Pancreas (tissue), 10 donors: ENCODE results near the gene RAD51B. TPM values are rescaled to one million over a fixed set of nuclear protein-coding genes. Genes with fewer than 3 reads are reported as not detected.

Experiments used
- ATAC-seq, 4 donors: fragments of 200-7000 bp; cut with Tn5 transposase; one replicate each; pipeline versions ENCODE4 v1.8.0 to v1.9.1; 2020; ENCODE audit warnings: mild to moderate bottlenecking in 4 of 4, moderate library complexity in 4 of 4
- DNase-seq, 6 donors: peaks; one replicate each; pipeline ENCODE4 v3.0.0-alpha.2; 2020
- FAIRE-seq: peaks from 2 replicates; lab custom pipeline; 2012; peaks lifted over from hg19 to GRCh38; lab: Jason Lieb, UNC
- H3K27ac ChIP-seq, 4 donors: fragments of 200-600 bp; sonication (generic); 1 replicate in 3 of 4; 2 replicates in 1 of 4; pipeline versions ENCODE4 v1.5.0 to v1.8.0; 2020
- H3K27me3 ChIP-seq, 4 donors: fragments of 200-600 bp; one replicate each; pipeline ENCODE4 v1.8.0; 2021
- H3K36me3 ChIP-seq, 3 donors: fragments of 200-600 bp; sonication (generic) in 1 of 3; one replicate each; pipeline versions ENCODE4 v1.5.0 to v1.8.0; 2020 to 2021
- H3K4me1 ChIP-seq, 3 donors: fragments of 200-600 bp; one replicate each; pipeline ENCODE4 v1.8.0; 2021
- H3K4me3 ChIP-seq, 4 donors: fragments of 200-600 bp; sonication (generic) in 2 of 4; one replicate each; pipeline versions ENCODE4 v1.5.0 to v1.8.0; 2020 to 2021
- H3K9me3 ChIP-seq, 4 donors: fragments of 200-600 bp; one replicate each; pipeline ENCODE4 v1.8.0; 2021
- CTCF ChIP-seq, 4 donors: fragments of 200-600 bp; sonication (generic) in 3 of 4; IDR thresholded peaks; one replicate each; pipeline versions ENCODE4 v1.5.0 to v1.8.0; 2021; ENCODE audit warnings: antibody characterized with exemption in 4 of 4
- WGBS, 2 donors: extraction: QIAGEN DNeasy Blood & Tissue Kit; methylation state at CpG; one replicate each; pipeline ENCODE4 v1.1.7; 2013; 5-methylcytosine and 5-hydroxymethylcytosine counted together
- intact Hi-C, 3 donors: fragments of 100-400 bp; cut with DNase I; formaldehyde crosslinking; loops; one replicate each; pipeline versions ENCODE4 v1.11.1 to v1.14.2; 2022
- polyA plus RNA-seq, 2 donors: library from polyadenylated mRNA; stranded (reverse); fragments of 200-250 nt; gene quantifications; one replicate each; pipeline ENCODE4 v1.2.3, GENCODE V29; 2013
- total RNA-seq, 6 donors: library from RNA; stranded (reverse); fragmentation: NEBNext Ultra II Directional in 4 of 6; extraction: Animal tissue kit (Norgen Biotek cat#: 25700) in 4 of 6; gene quantifications; one replicate each; pipeline versions ENCODE4 v1.2.1 to v1.2.4, GENCODE V29; 2021 to 2023
- donor health status: healthy with polysubstance abuse.
- donor health status: DM: no; HTN: no; CAD: no; lungs with moderate emphysema.
- donor health status: DM: no; HTN: no; CAD: no.
- donor health status: control.
- donor health status: control.
- donor health status: Bipolar disorder and iron deficiency.
- donor health status: DM: yes; HTN: yes; CAD: no.
- donor health status: DM: no; HTN: no; CAD: no.
- donor health status: DM: no; HTN: no; CAD: no.
- donor health status: DM: yes; HTN: yes; CAD: no.

The RAD51B gene
- total and polyA plus RNA-seq, 8 donors = 1.1 to 17.3 (median 5.8) TPM

- H3K9me3 ChIP-seq = no peaks in the 10 kb centered on the region
- no peaks in the 10 kb centered on the region for H3K36me3 ChIP-seq
- no peak overlapping the region for H3K27ac ChIP-seq
- WGBS, 2 donors = 94 to 98% methylated on average over 8 of the region's 8 CpGs
- intact Hi-C loops = no loop called here
- H3K4me1 ChIP-seq = peaks cover 7 to 17% (median 14%) of the 10 kb centered on the region in 3 donors
- DNase-seq (peak in 2 of 6 donors; percentile 9 to 10), FAIRE-seq (no peak), ATAC-seq (no peak)
- H3K4me3 ChIP-seq = no peak overlapping the region
- no peak for TF ChIP-seq CTCF (IDR thresholded peaks at IDR 0.05)
- H3K27me3 ChIP-seq = no peaks in the 10 kb centered on the region
These were observed 836.9 kb downstream of the RAD51B start for GRCh38 chr14:68656452-68656851.

- Histone ChIP-seq H3K27ac (no peak overlapping the region), H3K4me1 (peaks cover 7 to 17% (median 14%) of the 10 kb centered on the region in 3 donors), H3K36me3 (no peaks in the 10 kb centered on the region), H3K27me3 (no peaks in the 10 kb centered on the region), H3K4me3 (no peak overlapping the region), H3K9me3 (no peaks in the 10 kb centered on the region)
- WGBS, 2 donors = 95 to 96% methylated on average over 4 of the region's 4 CpGs
- ATAC-seq (no peak), DNase-seq (peak in 2 of 6 donors; percentile 7 to 9), FAIRE-seq (no peak)
- intact Hi-C loops = no loop called here
- TF ChIP-seq CTCF (IDR thresholded peaks at IDR 0.05) = no peak
These were observed 837.9 kb downstream of the RAD51B start for GRCh38 chr14:68657300-68658028.

- DNase-seq (peak in 1 of 6 donors; percentile 12), FAIRE-seq (no peak), ATAC-seq (no peak)
- no peak overlapping the region for H3K4me3 ChIP-seq
- intact Hi-C loops = no loop called here
- 78 to 92% methylated on average over 8 of the region's 8 CpGs for WGBS, 2 donors
- no peaks in the 10 kb centered on the region for H3K36me3 ChIP-seq
- no peaks in the 10 kb centered on the region for H3K9me3 ChIP-seq
- H3K4me1 ChIP-seq = peaks cover 7 to 17% (median 14%) of the 10 kb centered on the region in 3 donors
- H3K27me3 ChIP-seq = no peaks in the 10 kb centered on the region
- no peak overlapping the region for H3K27ac ChIP-seq
- TF ChIP-seq CTCF (IDR thresholded peaks at IDR 0.05) = no peak
These were observed 838.5 kb downstream of the RAD51B start for GRCh38 chr14:68658029-68658509.

GRCh38 chr14:68658943-68659931 lies 839.7 kb downstream of the RAD51B start:
- intact Hi-C loops = no loop called here
- FAIRE-seq = no peak
- Histone ChIP-seq H3K9me3 (no peaks in the 10 kb centered on the region), H3K27ac (peak overlapping the region in 1 of 4 donors; percentile 1), H3K4me3 (no peak overlapping the region), H3K4me1 (peaks cover 6 to 17% (median 14%) of the 10 kb centered on the region in 3 donors), H3K36me3 (no peaks in the 10 kb centered on the region), H3K27me3 (no peaks in the 10 kb centered on the region)
- 78 to 79% methylated on average over 20 of the region's 20 CpGs for WGBS, 2 donors
- peak in 2 of 6 donors; percentile 7 to 18 for DNase-seq
- ATAC-seq = no peak
- no peak for TF ChIP-seq CTCF (IDR thresholded peaks at IDR 0.05)
